Duodenal mucosa (tissue), 2 donors: ENCODE results near the gene YTHDC1.

Source experiments
- H3K27ac ChIP-seq: one replicate; pipeline ENCODE4 v1.7.0; 2013; ENCODE audit warnings: low read depth, low read length
- H3K27me3 ChIP-seq, 2 donors: one replicate each; pipeline ENCODE4 v1.7.0; 2013; ENCODE audit warnings: low read length in 2 of 2, control low read depth in 1 of 2; ENCODE audit not compliant: insufficient read depth in 2 of 2, control insufficient read depth in 1 of 2
- H3K36me3 ChIP-seq, 2 donors: one replicate each; pipeline ENCODE4 v1.7.0; 2013; ENCODE audit warnings: low read length in 2 of 2, control low read depth in 1 of 2; ENCODE audit not compliant: insufficient read depth in 2 of 2, control insufficient read depth in 1 of 2
- H3K4me1 ChIP-seq, 2 donors: one replicate each; pipeline ENCODE4 v1.7.0; 2013; ENCODE audit warnings: low read length in 2 of 2, control low read depth in 1 of 2; ENCODE audit not compliant: insufficient read depth in 2 of 2, control insufficient read depth in 1 of 2
- H3K4me3 ChIP-seq, 2 donors: one replicate each; pipeline ENCODE4 v1.7.0; 2013; ENCODE audit warnings: low read length in 2 of 2, low read depth in 1 of 2
- H3K9ac ChIP-seq, 2 donors: one replicate each; pipeline ENCODE4 v1.7.0; 2013; ENCODE audit warnings: low read length in 2 of 2, low read depth in 1 of 2
- H3K9me3 ChIP-seq, 2 donors: one replicate each; pipeline ENCODE4 v1.7.0; 2013; ENCODE audit warnings: low read length in 2 of 2, control low read depth in 1 of 2; ENCODE audit not compliant: control insufficient read depth in 1 of 2

The YTHDC1 gene

GRCh38 chr4:68359508-68359907 lies 9.6 kb upstream of the YTHDC1 start:
- Histone ChIP-seq H3K4me3 (no peak overlapping the region), H3K27ac (no peak overlapping the region), H3K9ac (no peak overlapping the region)

GRCh38 chr4:68358988-68359387 lies 9.1 kb upstream of the YTHDC1 start:
- Histone ChIP-seq H3K36me3 (no peaks in the 10 kb centered on the region), H3K9me3 (no peaks in the 10 kb centered on the region), H3K9ac (no peak overlapping the region), H3K4me3 (no peak overlapping the region), H3K27ac (no peak overlapping the region), H3K4me1 (no peaks in the 10 kb centered on the region), H3K27me3 (no peaks in the 10 kb centered on the region)

More at GRCh38 chr4:68359508-68359907, 9.6 kb upstream of the YTHDC1 start:
- Histone ChIP-seq H3K27me3 (no peaks in the 10 kb centered on the region), H3K36me3 (no peaks in the 10 kb centered on the region), H3K4me1 (no peaks in the 10 kb centered on the region), H3K9me3 (no peaks in the 10 kb centered on the region)

GRCh38 chr4:68352791-68353190 lies 2.9 kb upstream of the YTHDC1 start:
- Histone ChIP-seq H3K27ac (no peak overlapping the region), H3K4me3 (no peak overlapping the region), H3K27me3 (no peaks in the 10 kb centered on the region), H3K9me3 (no peaks in the 10 kb centered on the region), H3K9ac (no peak overlapping the region), H3K4me1 (peaks cover 0 to 5% of the 10 kb centered on the region in 2 donors), H3K36me3 (no peaks in the 10 kb centered on the region)

GRCh38 chr4:68349279-68349648 lies 626 bp downstream of the YTHDC1 start:
- Histone ChIP-seq H3K4me3 (peak overlapping the region; percentile 83 to 94), H3K27ac (peak overlapping the region; percentile 98), H3K9me3 (no peaks in the 10 kb centered on the region), H3K36me3 (no peaks in the 10 kb centered on the region), H3K27me3 (no peaks in the 10 kb centered on the region), H3K4me1 (peaks cover 17 to 20% of the 10 kb centered on the region in 2 donors), H3K9ac (peak overlapping the region; percentile 97 to 98)

GRCh38 chr4:68348577-68348976 lies 1.3 kb downstream of the YTHDC1 start:
- Histone ChIP-seq H3K36me3 (no peaks in the 10 kb centered on the region), H3K4me1 (peaks cover 17 to 25% of the 10 kb centered on the region in 2 donors), H3K27me3 (no peaks in the 10 kb centered on the region), H3K27ac (peak overlapping the region; percentile 98), H3K9me3 (no peaks in the 10 kb centered on the region), H3K9ac (peak overlapping the region; percentile 97 to 98), H3K4me3 (peak overlapping the region; percentile 83 to 94)

- Histone ChIP-seq H3K27ac (no peak overlapping the region), H3K9me3 (no peaks in the 10 kb centered on the region), H3K27me3 (no peaks in the 10 kb centered on the region), H3K4me3 (peak overlapping the region; percentile 83 to 94), H3K9ac (peak overlapping the region; percentile 97 to 98), H3K4me1 (peaks cover 17 to 25% of the 10 kb centered on the region in 2 donors), H3K36me3 (no peaks in the 10 kb centered on the region)
Observed at GRCh38 chr4:68347845-68348244, 2.0 kb downstream of the YTHDC1 start.

GRCh38 chr4:68346461-68346860 lies 3.4 kb downstream of the YTHDC1 start:
- H3K9me3 ChIP-seq = no peaks in the 10 kb centered on the region
- peaks cover 25 to 35% of the 10 kb centered on the region in 2 donors for H3K4me1 ChIP-seq
- no peak overlapping the region for H3K27ac ChIP-seq
- no peak overlapping the region for H3K9ac ChIP-seq
- no peak overlapping the region for H3K4me3 ChIP-seq
- no peaks in the 10 kb centered on the region for H3K27me3 ChIP-seq
- no peaks in the 10 kb centered on the region for H3K36me3 ChIP-seq

GRCh38 chr4:68344785-68345184 lies 5.1 kb downstream of the YTHDC1 start:
- peaks cover 30 to 44% of the 10 kb centered on the region in 2 donors for H3K4me1 ChIP-seq

GRCh38 chr4:68344049-68344448 lies 5.8 kb downstream of the YTHDC1 start:
- Histone ChIP-seq H3K9me3 (no peaks in the 10 kb centered on the region), H3K4me3 (no peak overlapping the region), H3K4me1 (peaks cover 37 to 51% of the 10 kb centered on the region in 2 donors), H3K27ac (no peak overlapping the region), H3K36me3 (no peaks in the 10 kb centered on the region), H3K9ac (no peak overlapping the region), H3K27me3 (no peaks in the 10 kb centered on the region)

More at GRCh38 chr4:68344785-68345184, 5.1 kb downstream of the YTHDC1 start:
- Histone ChIP-seq H3K36me3 (no peaks in the 10 kb centered on the region), H3K27me3 (no peaks in the 10 kb centered on the region), H3K9ac (no peak overlapping the region), H3K9me3 (no peaks in the 10 kb centered on the region), H3K27ac (no peak overlapping the region), H3K4me3 (no peak overlapping the region)

- no peak overlapping the region for H3K4me3 ChIP-seq
Observed at GRCh38 chr4:68342134-68342533, 7.8 kb downstream of the YTHDC1 start.

GRCh38 chr4:68338625-68339024 lies 11.3 kb downstream of the YTHDC1 start:
- Histone ChIP-seq H3K9ac (no peak overlapping the region), H3K27me3 (no peaks in the 10 kb centered on the region), H3K4me3 (no peak overlapping the region), H3K27ac (no peak overlapping the region), H3K9me3 (no peaks in the 10 kb centered on the region), H3K4me1 (peaks cover 26 to 32% of the 10 kb centered on the region in 2 donors), H3K36me3 (peaks cover 12 to 21% of the 10 kb centered on the region in 2 donors)

More at GRCh38 chr4:68342134-68342533, 7.8 kb downstream of the YTHDC1 start:
- no peak overlapping the region for H3K27ac ChIP-seq
- H3K27me3 ChIP-seq = no peaks in the 10 kb centered on the region
- H3K4me1 ChIP-seq = peaks cover 34 to 44% of the 10 kb centered on the region in 2 donors
- H3K9me3 ChIP-seq = no peaks in the 10 kb centered on the region
- H3K36me3 ChIP-seq = peaks cover under 1 to 6% of the 10 kb centered on the region in 2 donors
- no peak overlapping the region for H3K9ac ChIP-seq
